ENCODE results near the gene DNAJB6. TPM values are rescaled to one million over a fixed set of nuclear protein-coding genes. Genes with fewer than 3 reads are reported as not detected.

Gene DNAJB6
- total RNA-seq, 1 donor from 2014 or later = 93.1 TPM

DNA sequence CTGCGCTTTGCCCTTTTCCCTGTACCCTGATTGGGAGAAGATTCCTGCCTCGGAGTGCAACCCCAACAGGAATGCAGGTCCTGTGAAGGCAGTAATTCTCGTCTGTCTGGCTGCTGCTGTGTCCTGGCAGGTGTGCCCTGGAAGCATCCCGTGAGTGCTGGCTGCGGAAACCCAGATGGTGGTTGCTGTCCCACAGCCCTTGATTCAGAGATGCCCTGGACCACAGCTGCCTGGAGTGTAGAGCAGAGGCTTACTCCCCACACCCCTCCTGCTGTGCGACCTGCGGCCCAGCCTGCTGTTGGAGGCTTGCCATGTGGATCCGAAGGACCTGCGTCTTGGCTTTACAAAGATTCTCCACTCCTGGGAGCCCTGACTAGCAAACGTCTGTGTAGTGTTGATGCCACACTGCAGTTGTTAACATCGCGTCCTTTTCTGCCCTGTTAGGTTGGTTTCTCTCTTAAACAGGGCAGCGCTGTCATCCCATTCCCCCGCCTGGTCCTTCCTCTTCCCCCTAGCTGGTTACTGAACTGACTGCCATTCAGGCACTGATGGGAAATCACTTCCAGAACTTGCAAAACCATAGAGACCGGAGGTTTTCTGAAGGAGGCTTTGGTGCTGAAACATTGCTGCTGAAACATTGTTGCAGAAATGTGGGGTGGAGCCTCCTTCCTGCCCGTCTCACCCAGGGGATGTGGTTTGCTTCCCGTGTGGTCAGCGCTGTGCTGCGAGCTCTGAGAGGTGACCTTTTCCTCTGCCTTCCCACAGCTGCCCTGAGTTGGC is 53.3 kb downstream of the DNAJB6 start:
- H3K36me3 ChIP-seq = peaks cover 0 to 18% of the 10 kb centered on the region in 2 donors
- TF ChIP-seq, protein P1, sequence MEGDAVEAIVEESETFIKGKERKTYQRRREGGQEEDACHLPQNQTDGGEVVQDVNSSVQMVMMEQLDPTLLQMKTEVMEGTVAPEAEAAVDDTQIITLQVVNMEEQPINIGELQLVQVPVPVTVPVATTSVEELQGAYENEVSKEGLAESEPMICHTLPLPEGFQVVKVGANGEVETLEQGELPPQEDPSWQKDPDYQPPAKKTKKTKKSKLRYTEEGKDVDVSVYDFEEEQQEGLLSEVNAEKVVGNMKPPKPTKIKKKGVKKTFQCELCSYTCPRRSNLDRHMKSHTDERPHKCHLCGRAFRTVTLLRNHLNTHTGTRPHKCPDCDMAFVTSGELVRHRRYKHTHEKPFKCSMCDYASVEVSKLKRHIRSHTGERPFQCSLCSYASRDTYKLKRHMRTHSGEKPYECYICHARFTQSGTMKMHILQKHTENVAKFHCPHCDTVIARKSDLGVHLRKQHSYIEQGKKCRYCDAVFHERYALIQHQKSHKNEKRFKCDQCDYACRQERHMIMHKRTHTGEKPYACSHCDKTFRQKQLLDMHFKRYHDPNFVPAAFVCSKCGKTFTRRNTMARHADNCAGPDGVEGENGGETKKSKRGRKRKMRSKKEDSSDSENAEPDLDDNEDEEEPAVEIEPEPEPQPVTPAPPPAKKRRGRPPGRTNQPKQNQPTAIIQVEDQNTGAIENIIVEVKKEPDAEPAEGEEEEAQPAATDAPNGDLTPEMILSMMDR (IDR thresholded peaks at IDR 0.05) = no peak
- no peak for TF ChIP-seq POLR2A (IDR thresholded peaks at IDR 0.05)
- TF ChIP-seq POLR2AphosphoS5 (IDR thresholded peaks at IDR 0.05; ENCODE audit: insufficient read depth in 1 of 2, low read depth in 1 of 2) = no peak
- H3K27ac ChIP-seq = no peak overlapping the region
- no peaks in the 10 kb centered on the region for H3K9me3 ChIP-seq
- no peak for DNase-seq (ENCODE audit: extremely low spot score in 2 of 2)
- no peaks in the 10 kb centered on the region for H3K27me3 ChIP-seq
- intact Hi-C loops (cut with DNase I) = no loop called here
- H3K4me3 ChIP-seq = no peak overlapping the region
- H3K4me1 ChIP-seq = peaks cover 9% of the 10 kb centered on the region

DNA sequence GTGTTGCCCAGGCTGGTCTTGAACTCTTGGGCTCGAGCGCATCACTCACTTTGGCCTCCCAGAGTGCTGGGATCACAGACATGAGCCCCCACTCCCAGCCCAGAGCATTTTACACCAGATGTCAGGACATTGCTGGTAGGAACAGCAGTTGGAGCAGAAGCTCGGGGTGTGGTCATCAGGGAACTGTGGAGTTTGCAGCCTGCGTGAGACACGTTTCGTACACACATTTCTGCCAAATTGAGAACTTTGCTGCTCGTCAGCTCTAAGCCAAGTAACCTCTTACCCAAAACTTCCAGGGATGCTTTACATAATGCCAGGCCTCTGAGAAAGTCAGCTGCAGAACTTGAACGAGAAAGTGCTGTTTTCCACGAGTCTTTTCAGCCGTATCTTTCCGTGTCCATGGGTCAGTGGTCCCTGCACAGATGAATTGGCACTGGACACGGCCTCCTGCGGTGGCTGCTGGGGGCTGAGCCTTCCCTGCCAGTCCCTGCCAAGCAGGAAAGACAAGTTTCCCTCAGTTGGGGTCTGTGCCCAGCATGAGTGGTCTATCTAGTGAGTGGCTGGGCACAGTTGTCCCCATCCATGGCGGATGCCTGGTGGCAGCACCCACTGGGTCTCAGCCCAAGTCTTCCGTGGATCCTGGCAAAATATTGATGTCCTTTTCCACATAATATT is 54.4 kb downstream of the DNAJB6 start:
- TF ChIP-seq, protein P1 (IDR thresholded peaks at IDR 0.05) = no peak
- TF ChIP-seq POLR2AphosphoS5 (IDR thresholded peaks at IDR 0.05; ENCODE audit: insufficient read depth in 1 of 2, low read depth in 1 of 2) (no peak), POLR2A (IDR thresholded peaks at IDR 0.05) (no peak)
- peaks cover 0 to 17% of the 10 kb centered on the region in 2 donors for H3K36me3 ChIP-seq
- DNase-seq (ENCODE audit: extremely low spot score in 2 of 2) = no peak
- no peaks in the 10 kb centered on the region for H3K27me3 ChIP-seq
- intact Hi-C loops (cut with DNase I) = no loop called here
- H3K9me3 ChIP-seq = no peaks in the 10 kb centered on the region
- H3K4me3 ChIP-seq = no peak overlapping the region
- H3K4me1 ChIP-seq = peaks cover 9% of the 10 kb centered on the region
- no peak overlapping the region for H3K27ac ChIP-seq

DNA sequence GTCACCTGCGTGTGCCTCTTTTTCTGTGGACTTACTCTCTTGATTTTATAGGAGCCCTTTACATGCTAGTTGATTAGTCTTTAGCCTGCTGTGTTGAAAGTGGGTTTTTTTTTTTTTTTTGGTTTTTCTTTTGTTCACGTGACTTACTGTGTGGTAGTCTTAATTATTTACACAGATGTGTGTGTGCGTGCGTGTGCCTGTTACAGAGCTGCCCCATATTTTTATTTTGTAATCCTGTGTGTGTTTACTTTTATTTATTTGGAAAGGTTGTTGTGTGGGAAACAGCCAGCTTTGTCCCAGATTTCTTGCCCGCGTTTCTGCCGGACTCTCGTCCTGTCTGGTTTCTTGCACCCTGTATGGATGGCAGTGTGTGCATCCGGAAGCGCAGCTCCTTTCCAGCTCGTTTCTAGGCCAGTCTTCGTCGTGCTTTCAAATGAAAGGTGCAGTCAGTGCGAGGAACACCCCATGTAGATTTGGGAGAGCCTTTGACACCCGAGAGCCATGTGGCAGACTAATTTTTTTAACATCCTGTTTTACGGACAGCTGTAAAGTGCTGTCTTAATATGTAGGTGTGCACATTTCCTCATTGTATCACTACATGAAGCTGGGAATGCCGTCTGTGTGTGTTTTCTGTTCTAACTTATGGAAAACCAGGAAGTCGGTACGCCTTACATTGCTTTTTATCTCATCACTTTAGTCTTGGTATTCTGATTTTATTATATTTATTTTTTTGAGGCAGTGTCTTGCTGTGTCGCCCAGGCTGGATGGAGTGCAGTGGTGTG is 55.6 kb downstream of the DNAJB6 start:
- no peaks in the 10 kb centered on the region for H3K27me3 ChIP-seq
- DNase-seq (ENCODE audit: extremely low spot score in 2 of 2) = no peak
- no peak overlapping the region for H3K4me3 ChIP-seq
- intact Hi-C loops (cut with DNase I) = no loop called here
- H3K36me3 ChIP-seq = peaks cover 0 to 11% of the 10 kb centered on the region in 2 donors
- no peaks in the 10 kb centered on the region for H3K9me3 ChIP-seq
- H3K27ac ChIP-seq = no peak overlapping the region
- peaks cover 7% of the 10 kb centered on the region for H3K4me1 ChIP-seq
- TF ChIP-seq, protein P1 (IDR thresholded peaks at IDR 0.05) = no peak
- TF ChIP-seq POLR2AphosphoS5 (IDR thresholded peaks at IDR 0.05; ENCODE audit: insufficient read depth in 1 of 2, low read depth in 1 of 2) (no peak), POLR2A (IDR thresholded peaks at IDR 0.05) (no peak)

DNA sequence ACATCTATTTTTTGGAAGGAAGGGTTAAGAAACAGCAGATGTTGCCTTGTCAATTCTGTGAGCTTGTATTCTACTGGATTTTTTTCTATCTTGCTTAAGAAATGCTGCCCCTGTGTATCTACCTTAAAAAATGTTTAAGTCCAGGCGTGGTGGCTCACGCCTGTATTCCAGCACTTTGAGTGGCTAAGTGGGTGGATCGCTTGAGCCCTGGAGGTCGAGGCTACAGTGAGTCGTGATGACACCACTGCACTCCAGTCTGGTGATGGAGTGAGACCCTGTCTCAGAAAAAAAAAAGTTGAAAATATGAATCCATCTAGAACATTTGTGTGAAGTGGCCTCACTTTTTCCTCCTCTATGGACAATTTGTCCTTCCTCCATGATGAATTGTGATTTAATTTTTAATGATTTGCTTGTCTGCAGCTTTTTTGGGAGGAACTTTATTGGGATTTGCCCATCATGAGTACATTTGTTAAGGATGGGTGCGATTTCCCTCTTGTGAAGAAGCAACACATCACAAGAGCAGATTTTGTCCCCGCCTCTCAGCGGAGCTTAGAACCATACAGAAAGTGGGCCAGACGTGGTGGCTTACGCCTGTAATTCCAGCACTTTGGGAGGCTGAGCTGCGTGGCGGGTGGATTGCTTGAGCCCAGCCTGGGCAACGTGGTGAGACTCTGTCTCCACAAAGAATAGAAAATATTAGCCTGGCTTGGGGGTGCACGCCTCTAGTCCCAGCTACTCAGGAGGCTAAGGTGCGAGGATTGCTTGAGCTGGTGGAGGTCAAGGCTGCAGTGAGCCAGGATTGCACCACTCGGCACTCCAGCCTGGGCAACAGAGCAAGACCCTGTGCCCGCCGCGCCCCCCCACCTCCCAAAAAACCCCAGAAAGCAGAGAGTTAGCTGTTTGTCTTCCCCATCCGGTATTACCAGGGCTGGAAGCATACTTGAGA is 57.7 kb downstream of the DNAJB6 start:
- intact Hi-C loops (cut with DNase I) = no loop called here
- peaks cover 0 to 16% of the 10 kb centered on the region in 2 donors for H3K36me3 ChIP-seq

More for the DNA sequence above, 57.7 kb downstream of the DNAJB6 start:
- Histone ChIP-seq H3K27ac (no peak overlapping the region), H3K9me3 (no peaks in the 10 kb centered on the region), H3K27me3 (no peaks in the 10 kb centered on the region), H3K4me1 (peaks cover 28% of the 10 kb centered on the region), H3K4me3 (no peak overlapping the region)
- TF ChIP-seq POLR2AphosphoS5 (IDR thresholded peaks at IDR 0.05; ENCODE audit: insufficient read depth in 1 of 2, low read depth in 1 of 2) (no peak), POLR2A (IDR thresholded peaks at IDR 0.05) (no peak)
- TF ChIP-seq, protein P1 (IDR thresholded peaks at IDR 0.05) = no peak
- no peak for DNase-seq (ENCODE audit: extremely low spot score in 2 of 2)

Data from vagina (tissue), 2 donors.